GM10248 (cell line): Measurements from ENCODE around the gene FBXL17.

Experiments
- CTCF ChIA-PET: fragments of 300-600 bp; sonication (Branson Sonifier 250); formaldehyde crosslinking; extraction: SDS; loops from one replicate; lab custom pipeline; 2021; ENCODE audit warnings: antibody characterized with exemption; lab: Yijun Ruan, JAX
- POLR2A ChIA-PET: fragments of 350-650 bp; sonication (Branson Sonifier 250); formaldehyde crosslinking; extraction: SDS; loops from one replicate; lab custom pipeline; 2020; ENCODE audit warnings: antibody characterized with exemption; lab: Yijun Ruan, JAX
- DNase-seq: peaks from one replicate; pipeline ENCODE4 v3.0.0; 2012; ENCODE audit errors: extremely low spot score
- CTCF ChIP-seq: IDR thresholded peaks from 2 replicates; pipeline ENCODE4 v1.5.1; 2012; ENCODE audit warnings: mild to moderate bottlenecking, low read depth; ENCODE audit errors: extremely low read depth, missing control alignments, control extremely low read depth

Gene FBXL17

GRCh38 chr5:107809201-107810034, 572.5 kb downstream of the FBXL17 start:
- ChIA-PET CTCF (interaction anchor here (3.2 kb wide), 1 partner anchor 19 kb away, joined by 8 read pairs; no protein-coding TSS in a partner anchor), POLR2A (no interaction called here)
- no peak for DNase-seq
- TF ChIP-seq CTCF, result no peak
